Hematopoietic multipotent progenitor cell treated with erythropoietin and hydrocortisone succinate and interleukin-3 and kit ligand, for 6 days (in vitro differentiated cells): ENCODE measurements around the gene TSPAN15.
"Not testable (repeated sequence)": the region's sequence is repeated elsewhere in the genome, so short reads cannot be mapped to it uniquely, and the experiment has no call there.

ENCODE experiments used
- DNase-seq: peaks from one replicate; pipeline ENCODE4 v3.0.0-alpha.2; 2015

The TSPAN15 gene

GRCh38 chr10:69449841-69450240 is 1.4 kb upstream of the TSPAN15 start:
- DNase-seq: peak; percentile 80

- not testable (repeated sequence) for DNase-seq
These were observed 870 bp upstream of the TSPAN15 start for GRCh38 chr10:69450395-69450794.

- DNase-seq: no peak
These were observed 553 bp downstream of the TSPAN15 start for GRCh38 chr10:69451784-69452251.

DNA sequence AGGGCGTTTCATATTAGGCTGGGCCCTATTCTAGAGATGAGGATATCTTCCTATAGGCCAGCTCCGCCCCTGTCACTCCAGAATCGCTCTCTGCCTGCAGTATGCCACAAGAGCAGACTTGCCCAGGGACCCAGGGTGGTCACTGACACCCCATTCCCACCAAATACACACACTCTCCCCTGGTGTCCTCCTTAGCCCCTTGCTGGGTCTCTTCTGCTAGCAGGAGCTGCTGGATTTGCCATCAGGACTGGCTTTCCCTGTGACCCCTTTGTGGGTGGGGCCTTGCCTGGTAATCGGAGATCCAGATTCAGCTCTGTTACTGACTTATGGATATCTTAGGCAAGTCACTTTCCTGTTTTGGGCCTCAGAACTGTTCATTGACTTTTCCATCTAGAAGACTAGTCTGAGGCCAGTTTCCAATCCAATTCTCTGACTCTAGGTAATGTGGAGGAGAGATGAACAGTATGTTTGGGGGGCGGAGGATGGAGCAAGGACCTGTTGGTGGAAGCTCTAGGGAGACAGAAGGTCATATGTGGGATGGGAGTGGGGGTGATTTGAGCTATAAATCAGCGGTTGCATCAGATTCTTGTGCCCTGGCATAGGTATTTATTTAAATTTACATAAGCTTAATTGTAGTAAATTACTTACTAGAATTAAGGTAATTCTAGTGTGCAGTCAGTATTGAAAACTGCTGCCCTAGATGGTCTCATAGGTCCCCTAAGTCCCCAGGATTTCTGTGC is 1.6 kb downstream of the TSPAN15 start:
- no peak for DNase-seq

DNA sequence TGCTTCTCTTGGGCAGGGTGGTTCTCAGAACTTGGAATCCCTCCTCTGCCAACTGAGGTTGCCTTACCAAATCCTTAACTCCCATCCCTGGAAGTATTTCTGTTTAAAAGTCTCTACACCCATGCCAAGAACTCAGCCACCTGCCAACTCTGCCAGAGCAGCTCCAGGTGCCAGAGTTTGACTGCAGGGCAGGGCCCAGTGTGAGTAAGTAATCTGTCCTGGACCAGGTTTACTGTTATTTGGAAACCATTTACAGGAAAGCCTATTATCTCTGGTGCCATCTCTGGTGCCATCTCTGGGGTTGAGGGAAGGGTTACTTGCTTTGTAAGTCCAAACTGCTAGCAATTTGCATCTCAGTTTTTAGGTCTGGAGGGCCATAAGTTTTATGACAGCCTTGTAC is 2.5 kb downstream of the TSPAN15 start:
- no peak for DNase-seq

GRCh38 chr10:69455006-69455763 is 3.9 kb downstream of the TSPAN15 start:
- DNase-seq: peak; percentile 21

DNA sequence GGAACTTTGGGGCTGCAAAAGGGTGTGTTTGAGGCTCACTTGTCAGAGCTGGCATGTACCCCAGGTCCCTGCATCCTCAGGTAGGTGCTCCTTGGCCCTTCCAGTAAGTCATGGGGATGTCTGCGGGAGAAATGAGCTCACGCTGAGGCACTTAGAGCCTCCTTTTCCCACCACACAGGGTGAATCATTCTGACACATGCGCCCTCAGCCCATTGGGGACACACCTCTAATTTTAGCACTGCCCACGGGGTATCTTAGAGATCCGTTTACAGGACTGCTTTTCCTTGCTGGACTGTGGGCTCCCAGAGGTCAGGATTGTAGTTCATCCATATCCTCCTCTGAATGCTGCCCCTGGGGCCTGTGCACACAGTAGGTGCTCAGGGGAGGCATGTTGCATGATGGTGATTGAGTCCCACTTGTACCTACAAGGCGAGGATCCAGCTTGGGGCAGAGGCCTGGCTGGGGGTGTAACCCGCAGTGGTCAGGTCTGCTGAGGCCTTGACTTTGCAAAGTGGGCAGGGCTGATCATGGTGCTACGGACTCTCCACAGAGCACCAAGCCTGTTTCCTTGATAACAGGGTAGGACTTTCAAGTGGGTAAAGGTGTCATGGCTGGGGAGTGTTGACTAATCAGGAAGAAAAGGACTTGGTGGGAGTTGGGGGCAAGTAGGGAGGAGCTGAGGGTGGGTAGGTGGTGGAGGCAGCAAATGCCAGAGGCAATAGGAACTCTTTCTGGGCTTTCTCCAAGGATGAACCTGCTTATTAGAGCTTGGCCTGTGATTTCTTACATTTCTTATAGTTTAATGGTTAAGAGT is 5.8 kb downstream of the TSPAN15 start:
- no peak for DNase-seq

DNA sequence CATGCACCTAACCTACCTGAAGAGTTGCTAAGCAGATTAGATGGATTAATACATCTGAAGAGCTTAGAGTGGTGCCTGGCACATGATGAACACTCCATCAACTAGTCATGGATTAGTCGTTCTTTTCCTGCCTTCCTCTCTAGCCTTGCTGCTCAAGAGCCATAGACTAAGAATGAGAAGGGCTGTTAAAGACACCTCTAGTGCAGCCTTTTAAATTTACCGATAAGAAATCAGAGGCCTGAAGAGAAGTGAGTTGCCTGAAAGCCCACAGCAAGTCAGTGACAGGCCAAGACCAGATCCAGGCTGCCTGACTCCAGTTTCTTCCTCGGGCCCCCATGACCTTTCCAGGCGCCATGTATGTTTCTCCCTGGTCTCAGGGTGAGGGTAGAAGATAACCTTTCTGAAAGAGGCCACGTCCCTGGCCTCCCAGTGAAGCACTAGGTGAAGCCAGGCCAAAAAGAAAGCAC is 6.5 kb downstream of the TSPAN15 start:
- DNase-seq: no peak

GRCh38 chr10:69458430-69459100 is 7.3 kb downstream of the TSPAN15 start:
- no peak for DNase-seq

GRCh38 chr10:69459101-69459790 is 8.0 kb downstream of the TSPAN15 start:
- no peak for DNase-seq

DNA sequence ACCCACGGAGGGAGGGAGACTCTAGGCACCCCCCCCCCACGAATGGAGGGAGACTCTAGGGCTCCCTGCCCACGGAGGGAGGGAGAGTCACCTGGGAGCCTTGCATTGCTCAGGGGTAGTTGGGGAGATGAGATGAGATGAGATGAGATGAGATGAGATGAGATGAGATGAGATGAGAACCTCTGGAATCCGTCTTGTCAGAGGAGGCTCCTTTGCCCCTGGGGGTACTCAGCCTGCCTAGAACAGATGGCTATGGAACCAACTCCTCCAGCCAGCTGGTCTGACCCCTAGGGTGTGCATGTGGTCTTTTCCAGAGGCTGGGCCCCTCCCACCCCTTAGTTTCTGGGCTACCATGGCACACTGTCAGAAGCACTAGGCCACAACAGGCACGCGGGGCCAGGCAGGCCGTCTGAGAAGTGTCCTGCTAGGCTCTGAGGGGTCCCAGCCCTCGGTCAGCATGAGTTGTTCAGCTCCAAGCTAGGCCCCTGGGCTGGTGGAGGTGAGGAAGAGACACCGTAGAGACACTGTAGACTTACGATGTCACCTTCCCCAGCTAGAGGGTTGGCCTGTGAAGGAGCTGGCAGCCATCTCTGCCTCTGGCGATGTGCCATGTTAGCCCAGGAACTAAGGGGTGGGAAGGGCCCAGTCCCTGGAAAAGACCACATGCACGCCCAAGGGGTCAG is 8.8 kb downstream of the TSPAN15 start:
- DNase-seq: no peak

DNA sequence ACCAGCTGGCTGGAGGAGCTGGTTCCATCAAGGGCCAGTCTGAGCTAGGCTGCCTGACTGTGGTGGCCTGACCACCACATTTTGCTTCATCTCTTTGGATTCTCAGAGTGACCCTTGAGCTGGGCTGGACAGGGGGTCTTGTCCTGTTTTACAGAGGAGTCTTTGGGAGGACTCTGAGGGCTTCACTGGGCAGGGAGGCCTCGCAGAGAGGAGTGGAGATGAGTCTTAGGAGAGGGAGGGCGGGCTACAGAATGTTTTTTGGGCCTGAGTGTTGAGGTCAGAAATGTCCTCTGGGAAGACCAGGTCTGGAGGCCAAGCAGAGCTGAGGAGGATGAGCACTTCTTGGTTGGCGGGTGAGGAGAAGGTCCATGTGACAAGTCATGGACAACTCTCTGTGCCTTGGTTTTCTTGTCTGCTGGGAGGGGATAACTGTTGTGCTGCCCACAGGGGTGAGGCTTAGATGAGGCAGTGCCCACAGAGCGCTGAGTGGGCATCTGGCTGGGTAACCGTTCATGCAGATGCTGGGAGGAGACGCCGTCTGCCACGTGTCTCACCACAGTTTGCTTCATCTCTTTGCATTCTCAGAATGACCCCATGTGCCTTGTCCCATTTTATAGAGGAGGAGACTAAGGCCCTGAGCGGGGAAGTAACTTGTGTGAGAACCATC is 9.4 kb downstream of the TSPAN15 start:
- DNase-seq: no peak

GRCh38 chr10:69461243-69462025 is 10.2 kb downstream of the TSPAN15 start:
- no peak for DNase-seq

GRCh38 chr10:69463886-69464285 is 12.6 kb downstream of the TSPAN15 start:
- no peak for DNase-seq

GRCh38 chr10:69464401-69464800 is 13.1 kb downstream of the TSPAN15 start:
- DNase-seq: no peak

DNA sequence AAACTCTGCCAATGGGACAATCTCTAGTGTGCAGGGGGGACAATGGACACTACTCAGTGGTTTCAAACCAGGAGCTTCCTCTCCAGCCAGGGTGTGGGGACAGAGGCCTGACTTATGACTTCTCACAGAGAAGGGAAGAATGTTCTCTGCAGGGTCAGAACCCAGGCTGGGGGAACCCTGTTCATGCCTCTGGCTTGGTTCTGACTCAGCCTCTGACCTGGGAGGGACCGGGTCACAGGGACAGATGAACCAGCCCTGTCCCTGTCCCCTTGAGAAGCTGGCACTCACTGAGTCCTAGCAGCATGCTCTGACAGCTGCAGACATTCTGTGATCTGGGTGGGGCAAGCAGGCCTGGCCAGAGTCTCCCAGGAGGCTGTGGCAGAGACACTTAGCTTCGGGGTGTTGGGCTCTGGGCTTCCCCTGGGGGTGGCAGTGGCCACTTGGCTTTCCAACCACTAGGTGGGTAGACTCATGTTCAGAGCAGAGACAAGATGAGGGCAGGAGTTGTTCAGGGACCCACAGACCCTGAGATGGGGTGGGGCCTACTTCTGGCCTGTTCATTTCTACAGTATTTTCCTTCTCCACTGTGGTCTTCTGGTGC is 13.6 kb downstream of the TSPAN15 start:
- DNase-seq: no peak

GRCh38 chr10:69465457-69466157 is 14.3 kb downstream of the TSPAN15 start:
- peak; percentile 26 for DNase-seq

- DNase-seq: no peak
These were observed 14.9 kb downstream of the TSPAN15 start for GRCh38 chr10:69466158-69466490.

DNA sequence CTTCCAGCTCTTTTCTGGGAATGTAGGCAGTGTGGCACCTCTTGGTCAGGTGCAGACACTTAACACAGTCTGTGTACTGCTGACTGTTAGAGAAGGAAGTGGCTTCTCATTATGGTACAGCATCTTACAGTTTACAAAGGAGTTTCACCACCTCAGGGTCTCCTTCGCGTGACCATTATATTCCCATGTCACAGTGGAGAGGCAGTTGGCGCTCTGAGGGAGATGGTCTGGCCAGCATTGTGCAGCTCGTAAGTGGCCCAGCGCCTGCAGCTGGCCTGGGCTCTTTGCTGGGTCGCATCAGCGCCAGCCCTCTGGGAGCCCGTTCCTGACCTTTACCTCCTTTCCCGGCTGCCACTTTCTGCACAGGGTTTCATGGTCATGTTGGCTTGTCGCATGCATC is 15.4 kb downstream of the TSPAN15 start:
- no peak for DNase-seq
